HG03520 (cell line): ENCODE data around the gene LRIG3.
"Not testable (repeated sequence)": the region's sequence is repeated elsewhere in the genome, so short reads cannot be mapped to it uniquely, and the experiment has no call there.

ENCODE experiments used
- ATAC-seq: cut with Tn5 transposase; IDR thresholded peaks from one replicate; pipeline ENCODE4 v1.9.1; 2021; ENCODE audit warnings: mild to moderate bottlenecking, moderate library complexity; ENCODE audit not compliant: unreplicated experiment

LRIG3 gene, protein sequence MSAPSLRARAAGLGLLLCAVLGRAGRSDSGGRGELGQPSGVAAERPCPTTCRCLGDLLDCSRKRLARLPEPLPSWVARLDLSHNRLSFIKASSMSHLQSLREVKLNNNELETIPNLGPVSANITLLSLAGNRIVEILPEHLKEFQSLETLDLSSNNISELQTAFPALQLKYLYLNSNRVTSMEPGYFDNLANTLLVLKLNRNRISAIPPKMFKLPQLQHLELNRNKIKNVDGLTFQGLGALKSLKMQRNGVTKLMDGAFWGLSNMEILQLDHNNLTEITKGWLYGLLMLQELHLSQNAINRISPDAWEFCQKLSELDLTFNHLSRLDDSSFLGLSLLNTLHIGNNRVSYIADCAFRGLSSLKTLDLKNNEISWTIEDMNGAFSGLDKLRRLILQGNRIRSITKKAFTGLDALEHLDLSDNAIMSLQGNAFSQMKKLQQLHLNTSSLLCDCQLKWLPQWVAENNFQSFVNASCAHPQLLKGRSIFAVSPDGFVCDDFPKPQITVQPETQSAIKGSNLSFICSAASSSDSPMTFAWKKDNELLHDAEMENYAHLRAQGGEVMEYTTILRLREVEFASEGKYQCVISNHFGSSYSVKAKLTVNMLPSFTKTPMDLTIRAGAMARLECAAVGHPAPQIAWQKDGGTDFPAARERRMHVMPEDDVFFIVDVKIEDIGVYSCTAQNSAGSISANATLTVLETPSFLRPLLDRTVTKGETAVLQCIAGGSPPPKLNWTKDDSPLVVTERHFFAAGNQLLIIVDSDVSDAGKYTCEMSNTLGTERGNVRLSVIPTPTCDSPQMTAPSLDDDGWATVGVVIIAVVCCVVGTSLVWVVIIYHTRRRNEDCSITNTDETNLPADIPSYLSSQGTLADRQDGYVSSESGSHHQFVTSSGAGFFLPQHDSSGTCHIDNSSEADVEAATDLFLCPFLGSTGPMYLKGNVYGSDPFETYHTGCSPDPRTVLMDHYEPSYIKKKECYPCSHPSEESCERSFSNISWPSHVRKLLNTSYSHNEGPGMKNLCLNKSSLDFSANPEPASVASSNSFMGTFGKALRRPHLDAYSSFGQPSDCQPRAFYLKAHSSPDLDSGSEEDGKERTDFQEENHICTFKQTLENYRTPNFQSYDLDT

DNA sequence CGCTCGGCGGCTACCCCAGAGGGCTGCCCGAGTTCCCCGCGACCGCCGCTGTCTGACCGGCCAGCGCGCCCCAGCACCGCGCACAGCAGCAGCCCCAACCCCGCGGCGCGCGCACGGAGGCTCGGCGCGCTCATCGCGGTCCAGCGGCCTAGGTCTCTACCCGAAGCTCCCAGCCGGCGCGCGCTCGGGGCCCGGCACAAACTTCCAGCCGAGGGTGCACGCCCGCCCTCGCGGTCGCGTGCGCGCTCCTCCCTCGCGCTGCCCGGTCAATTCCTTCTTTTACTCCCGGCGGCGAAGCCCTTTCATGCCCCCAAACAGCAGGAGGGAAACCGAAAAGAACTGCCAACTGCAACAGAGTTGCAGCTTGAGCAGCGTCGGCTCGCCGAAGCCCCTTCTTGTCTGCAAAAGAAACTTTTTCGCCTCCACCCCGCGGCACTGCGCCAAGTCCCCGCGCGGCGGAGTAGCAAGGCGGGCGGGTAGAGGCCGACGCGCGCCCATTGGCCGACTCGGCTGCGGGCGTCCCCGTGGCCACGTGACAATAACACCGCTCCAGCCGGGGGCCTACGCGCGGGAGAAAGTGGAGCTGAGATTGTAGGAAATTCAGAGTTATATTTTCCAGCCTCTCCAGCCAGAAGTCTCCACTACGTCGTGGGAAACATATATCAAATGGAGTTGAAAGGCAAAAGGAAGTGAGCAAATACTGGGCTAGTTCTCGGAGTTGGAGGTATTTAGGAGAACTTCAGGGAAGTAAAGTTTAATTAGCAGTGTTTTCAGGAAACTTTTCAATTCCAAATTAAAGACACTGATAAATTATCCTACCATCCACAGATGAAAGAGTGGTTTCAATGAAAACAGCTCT is at the start of gene LRIG3:
TSS of gene LRIG3 (minus strand) at position 403 of the 859 bp plus-strand sequence. CDS start at position 134, 269 bp downstream.
- peak; percentile 83 for ATAC-seq

DNA sequence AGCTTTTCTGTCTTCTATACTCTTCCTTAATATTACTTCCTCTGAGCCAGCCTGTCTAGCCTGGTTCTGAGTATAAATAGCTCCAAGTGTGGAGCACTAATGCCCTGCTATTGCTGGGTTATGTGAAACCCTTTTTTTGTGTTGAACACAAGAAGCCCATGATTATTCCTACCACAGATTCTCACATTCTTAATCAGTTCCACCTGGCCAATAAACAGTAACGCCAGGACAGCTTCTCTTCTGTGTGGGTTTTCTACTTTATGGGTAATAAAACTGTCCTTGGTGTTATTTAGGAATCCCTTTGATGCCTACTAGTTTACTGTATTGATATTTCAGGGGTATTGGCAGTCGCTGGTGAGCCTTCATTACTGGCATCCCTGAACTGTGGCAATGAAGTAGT is 48.9 kb upstream of the LRIG3 start:
- ATAC-seq: no peak

DNA sequence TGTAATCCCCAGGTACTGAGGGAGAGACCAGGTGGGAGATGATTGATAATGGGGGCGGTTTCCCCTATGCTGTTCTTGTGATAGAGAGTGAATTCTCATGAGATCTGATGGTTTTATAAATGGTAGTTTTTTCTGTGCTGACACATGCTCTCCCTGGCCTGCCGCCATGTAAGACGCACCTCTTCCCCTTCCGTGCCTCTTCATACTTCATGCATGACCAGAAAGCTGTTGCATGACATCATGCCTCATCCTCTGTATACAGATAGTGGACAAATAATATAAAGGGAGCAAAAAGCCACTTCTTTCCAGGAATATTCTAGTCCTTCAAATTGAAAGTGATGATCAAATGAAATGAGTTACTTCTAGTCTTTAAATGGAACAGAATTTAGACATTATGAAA is 47.3 kb upstream of the LRIG3 start:
- no peak for ATAC-seq

DNA sequence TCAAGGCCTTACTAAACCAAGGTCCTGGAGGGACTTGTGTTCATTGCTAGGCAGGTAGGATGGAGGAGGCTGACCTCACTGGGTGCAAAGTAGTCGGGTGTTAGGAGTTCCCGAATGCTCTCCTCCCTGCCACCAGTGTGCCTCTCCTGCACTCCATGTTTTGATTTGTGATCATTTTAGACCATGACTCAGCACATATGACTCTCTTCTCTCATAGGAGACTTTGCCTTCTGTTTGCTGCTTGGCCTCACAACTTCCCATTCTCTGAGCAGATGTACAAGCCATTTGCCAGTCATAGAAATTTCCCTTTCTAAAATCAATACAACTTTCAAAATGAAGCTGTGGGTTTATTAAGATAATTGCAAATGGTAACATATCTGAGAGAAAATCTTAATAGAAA is 46.6 kb upstream of the LRIG3 start:
- no peak for ATAC-seq

DNA sequence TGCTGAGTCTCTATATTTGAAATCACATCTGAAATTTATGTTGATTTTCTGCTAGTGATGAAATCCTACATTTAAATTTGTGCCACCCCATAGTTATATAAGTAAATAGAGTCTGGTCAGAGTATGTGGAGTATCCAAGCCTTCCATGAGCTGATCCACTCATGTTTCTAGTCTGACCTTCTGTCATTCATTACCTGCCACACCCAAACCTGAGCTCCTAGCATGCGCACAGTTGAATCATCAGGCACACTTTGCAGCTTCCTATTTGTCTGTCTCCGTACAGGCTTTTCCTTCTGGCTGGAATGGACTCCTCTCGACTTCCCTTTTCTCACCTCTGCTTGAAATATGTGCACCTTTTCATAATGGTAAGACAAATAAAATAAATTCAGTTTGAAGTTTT is 45.3 kb upstream of the LRIG3 start:
- ATAC-seq: no peak

DNA sequence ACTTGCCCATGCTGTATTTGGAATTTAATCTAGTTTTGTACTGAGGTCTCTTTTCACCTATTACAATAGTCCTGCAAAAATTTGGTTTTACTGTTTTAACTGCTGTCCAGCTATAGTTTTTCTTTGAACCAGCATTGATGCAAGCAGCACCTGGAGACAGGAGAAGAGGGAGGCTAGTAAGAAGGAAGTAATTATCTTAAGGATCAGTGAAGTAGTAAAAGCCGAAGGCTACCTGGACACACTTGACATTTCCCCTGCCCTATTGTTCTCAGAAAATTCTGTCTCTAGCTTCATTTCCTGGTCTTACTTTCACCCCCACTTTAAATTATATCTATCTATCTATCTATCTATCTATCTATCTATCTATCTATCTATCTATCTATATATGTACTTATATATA is 43.5 kb upstream of the LRIG3 start:
- no peak for ATAC-seq

DNA sequence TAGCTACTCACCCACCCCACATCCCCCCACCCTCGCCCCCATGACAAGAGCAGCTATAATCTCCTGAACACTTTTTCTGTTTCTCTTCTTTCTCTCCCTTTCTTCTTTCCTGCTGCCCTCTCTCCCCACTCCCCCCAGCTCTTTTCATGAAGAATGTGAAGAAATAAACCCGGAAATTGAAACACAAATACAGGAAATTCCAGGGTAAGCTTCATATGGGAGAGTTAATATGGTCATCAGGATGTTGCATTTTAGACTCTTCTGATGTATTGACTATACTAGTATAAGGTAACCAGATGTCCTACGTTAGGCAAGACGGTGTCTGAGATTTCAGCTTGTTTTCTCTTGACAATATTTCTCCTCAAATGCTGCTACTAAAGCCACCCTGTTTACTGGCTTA is 41.6 kb upstream of the LRIG3 start:
- no peak for ATAC-seq

DNA sequence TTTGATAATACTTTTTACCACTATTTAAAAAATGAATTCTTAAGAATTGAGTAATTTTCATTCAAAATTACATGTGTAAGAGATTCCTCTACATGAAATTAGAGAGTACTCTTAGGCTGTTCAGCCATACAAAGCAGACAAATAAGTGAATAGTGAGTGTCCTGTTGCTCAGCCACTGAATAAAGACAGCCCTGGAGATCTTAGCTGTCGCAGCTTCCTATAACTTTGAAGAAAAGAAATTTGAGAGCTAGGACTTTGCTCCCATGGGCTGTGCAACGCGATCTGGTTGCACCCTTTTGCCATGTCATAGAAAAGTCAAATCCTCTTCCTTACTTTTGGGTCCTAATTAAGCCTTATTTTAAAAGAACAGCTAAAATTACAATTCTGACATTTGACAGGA is 40.9 kb upstream of the LRIG3 start:
- ATAC-seq: no peak

DNA sequence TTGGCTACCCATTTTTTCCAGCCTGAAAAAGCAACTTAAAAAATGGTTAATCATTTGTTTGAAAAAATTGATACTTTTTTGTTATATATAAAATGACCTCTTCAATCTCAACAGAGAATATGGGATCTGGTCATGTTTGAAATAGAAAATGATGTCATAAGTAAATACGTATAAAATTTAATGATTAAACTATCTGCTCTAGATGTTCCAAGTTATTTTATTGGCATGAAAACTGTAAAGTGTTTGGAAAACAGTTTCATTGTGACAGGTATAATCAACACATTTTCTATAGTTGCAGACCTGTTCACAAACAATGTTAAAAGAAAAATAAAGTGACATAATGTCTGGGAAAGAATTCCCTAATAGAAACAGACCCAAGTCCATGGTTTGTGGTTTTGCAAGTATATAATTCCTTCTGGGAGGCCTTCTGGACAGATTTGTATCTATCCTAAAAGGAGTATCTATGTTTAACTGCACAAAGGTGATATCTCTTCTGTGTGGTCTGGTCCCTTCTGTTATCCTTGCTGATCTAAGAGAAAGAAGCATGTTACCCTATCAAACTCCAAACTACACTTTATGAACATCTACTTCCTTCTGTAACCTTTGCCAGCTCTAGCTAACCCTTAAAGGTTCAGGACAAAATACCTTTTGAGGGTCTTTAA is 39.5 kb upstream of the LRIG3 start:
- no peak for ATAC-seq

DNA sequence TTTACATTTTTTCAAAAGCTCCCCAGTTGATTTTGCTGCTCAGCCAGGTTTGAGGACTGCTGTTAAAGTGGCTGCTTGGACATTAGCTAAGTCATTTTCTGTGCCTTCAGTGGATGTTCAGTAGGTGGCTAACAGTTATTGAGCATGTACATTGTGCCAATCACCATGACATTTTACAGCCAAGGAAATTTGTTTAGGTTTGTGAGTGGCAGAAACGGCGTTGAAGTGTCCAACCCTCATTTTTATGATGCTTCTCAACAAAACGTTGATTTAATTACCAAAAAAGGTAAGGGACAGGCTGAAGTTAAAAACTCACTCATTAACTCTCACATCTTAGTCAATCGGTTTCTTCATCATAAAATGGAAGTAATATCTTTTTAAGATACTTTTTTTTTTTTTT is 37.0 kb upstream of the LRIG3 start:
- no peak for ATAC-seq

DNA sequence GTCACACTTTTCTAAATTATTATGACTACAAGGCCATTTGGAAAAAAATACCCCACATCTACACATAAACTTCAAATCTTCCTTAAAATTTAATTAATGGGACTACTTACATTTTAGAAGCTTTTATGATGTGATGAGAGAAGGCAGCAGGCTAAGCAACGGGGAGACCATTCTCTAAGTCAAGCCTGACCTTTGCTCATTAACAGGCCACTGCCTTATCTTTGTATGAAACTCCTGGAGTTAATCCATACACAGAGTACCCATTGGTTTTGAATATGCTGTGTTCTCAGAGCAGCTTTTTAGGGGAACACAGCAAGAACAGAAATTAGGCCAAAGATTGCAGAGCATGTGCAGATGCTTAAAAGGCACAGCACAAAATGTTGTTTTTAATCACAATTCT is 35.5 kb upstream of the LRIG3 start:
- ATAC-seq: no peak

DNA sequence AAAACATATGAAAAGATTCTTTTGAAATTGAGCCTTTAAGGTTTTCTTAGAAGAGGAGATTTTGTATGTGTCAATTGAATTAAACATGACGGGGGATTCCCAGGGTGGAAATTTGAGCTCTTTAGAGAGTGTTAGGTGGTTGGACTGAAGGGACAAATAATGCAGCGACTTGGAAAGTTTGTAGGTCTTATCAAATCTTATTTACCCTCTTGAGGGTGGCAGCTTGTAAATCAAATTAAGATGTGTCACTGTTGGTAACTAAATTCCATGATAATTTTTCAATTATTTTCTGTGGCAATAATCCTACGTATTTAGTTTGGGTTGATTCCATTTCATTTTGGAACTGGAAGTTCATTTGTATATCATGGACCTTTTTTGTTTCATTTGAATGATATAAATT is 33.7 kb upstream of the LRIG3 start:
- no peak for ATAC-seq

DNA sequence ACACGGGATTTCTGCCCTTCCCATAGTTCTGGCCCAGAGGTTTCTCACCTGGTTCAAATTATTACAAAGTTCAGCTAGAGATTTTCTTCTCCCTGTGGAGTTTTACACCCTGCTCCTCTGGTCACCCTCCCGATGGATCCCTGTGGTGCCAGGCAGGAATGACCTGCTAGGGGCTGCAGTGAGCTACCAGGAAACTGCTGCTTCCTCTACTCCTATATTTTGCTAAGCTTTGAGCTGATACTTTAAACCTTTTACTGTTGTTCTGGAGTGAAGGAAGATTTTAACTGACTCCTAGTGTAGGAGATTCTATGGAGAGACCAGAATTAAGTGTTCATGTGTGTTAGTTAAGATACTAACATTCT is 30.4 kb upstream of the LRIG3 start:
- no peak for ATAC-seq

DNA sequence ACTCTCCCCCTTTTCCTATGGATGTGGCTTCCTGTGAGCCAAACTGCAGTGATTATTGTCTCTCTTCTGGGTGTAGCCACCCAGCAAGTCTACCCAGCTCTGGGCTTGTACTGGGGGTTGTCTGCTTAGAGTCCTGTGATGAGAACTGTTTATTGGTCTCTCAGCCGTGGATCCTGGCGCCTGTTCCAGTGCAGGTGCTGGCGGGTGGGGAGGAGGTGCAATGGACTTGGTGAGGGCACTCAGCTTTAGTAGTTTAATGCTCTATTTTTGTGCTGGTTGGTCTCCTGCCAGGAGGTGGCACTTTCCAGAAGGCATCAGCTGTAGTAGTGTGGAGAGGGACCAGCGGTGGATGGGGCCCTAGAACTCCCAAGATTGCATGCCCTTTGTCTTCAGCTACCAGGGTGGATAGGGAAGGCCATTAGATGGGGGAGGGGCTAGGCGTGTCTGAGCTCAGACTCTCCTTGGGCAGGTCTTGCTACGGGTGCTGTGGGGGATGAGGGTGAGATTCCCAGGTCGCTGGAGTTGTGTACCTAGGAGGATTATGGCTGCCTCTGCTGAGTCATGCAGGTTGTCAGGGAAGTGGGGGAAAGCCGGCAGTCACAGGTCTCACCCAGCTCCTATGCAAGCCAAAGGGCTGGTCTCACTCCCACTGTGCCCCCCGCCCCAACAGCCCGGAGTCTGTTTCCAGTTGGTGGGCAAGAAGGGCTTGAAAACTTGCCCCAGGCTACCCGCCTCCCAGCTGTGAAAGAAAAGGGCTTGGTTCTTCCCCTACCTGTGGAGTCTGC is 29.8 kb upstream of the LRIG3 start:
- not testable (repeated sequence) for ATAC-seq

DNA sequence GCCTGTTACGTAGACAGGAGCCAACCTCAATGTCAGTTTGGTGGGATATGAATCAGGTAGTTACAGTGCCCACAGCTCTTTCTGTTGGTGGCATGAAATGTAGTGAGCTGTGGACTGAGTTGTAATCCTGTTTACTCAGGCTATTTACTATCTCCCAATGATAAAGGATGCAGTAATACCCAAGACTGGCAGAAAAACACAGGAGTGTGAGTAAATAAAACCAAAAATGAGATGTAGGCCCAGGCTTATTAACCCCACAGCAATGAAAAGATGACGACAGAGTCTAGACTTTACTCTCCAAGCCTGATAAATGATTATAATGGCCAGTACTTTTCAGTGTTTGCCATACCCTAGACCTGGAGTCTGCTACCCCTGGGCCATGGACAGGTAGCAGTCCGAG is 22.8 kb upstream of the LRIG3 start:
- no peak for ATAC-seq

DNA sequence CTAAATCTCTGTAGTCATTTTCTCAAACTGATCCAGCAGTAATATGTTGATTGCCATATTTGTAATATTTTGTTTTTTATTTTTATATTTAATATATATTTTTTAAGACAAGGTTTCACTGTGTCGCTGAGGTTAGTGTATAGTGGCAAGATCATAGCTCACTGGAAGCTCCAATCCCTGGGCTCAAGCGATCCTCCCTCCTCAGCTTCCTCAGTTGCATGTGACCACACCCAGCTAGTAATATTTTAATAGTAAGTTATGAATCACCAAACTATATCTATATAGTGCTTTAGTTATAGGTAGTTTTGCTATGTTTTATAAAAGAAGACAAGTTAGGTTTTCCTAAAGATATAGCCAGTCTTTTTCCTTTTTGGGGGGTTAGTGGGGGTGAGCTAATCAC is 22.0 kb upstream of the LRIG3 start:
- no peak for ATAC-seq

DNA sequence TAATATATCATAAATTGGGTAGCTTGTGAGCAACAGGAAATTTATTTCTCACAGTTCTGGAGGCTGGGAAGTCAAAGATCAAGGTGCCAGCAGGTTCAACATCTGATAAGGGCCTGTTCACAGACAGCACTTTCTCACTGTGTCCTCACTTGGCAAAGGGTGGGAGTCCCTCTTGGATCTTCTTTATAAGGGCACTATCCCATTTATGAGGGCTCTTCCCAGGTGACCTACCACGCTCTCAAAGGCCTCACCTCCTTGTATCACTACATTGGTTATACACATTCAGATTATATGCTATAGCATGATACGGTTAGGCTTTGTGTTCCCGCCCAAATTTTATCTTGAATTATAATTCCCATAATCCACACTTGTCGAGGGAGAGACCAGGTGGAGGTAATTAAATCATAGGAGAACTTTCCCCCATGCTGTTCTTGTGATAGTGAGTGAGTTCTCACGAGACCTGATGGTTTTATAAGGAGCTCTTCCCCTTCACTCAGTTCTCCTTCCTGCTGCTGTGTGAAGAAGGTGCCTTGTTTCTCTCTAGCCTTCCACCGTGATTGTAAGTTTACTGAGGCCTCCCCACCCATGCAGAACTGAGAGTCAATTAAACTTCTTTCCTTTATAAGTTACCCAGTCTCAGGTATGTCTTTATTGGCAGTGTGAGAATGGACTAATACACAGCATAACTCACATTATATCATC is 19.2 kb upstream of the LRIG3 start:
- ATAC-seq: no peak

DNA sequence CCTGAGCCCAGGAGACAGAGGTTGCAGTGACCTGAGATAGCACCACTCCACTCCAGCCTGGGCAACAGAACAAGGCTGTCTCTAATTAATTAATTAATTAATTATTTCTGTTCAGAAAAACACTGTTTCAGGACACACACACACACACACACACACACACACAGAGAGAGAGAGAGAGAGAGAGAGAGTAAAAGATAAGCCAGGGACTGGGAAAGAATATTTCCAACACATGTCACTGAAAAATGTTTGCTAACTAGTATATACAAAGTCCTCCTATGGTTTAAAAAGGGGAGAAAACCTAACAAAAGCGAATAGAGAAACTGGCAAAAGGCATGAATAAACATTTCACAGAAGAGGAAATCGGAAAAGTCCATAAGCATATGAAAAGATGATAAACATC is 18.1 kb upstream of the LRIG3 start:
- no peak for ATAC-seq

DNA sequence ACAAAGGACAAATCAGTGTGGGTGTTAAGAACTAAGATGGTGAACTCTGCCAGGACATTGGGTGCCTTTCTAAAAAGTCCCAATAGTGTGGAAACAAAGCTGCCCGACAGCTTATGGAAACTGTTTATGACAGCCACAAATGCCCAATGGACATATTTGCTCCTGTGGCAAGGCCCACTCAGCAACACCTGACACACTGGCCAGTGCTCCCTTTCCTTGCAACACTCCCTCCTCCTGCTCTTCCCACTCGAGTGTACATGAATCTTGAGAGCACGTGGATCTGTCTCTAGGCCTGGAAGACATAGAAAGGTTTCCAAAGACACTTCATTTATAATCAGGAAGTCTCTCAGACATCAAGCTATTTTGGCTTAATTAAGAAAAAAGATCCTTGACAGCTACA is 14.2 kb upstream of the LRIG3 start:
- ATAC-seq: no peak
